Activated CD8-positive, alpha-beta T cell treated with anti-CD3 and anti-CD28 coated beads, Interleukin-2, amount 10 ng/mL, durations not matched to agents 7 days and 5 days (primary cell): ENCODE results near the gene B3GNT7. TPM values are rescaled to one million over a fixed set of nuclear protein-coding genes. Genes with fewer than 3 reads are reported as not detected.
A peak's percentile ranks its signal among the peaks of the same experiment; 100 is the strongest.
"Not testable (repeated sequence)": the region's sequence is repeated elsewhere in the genome, so short reads cannot be mapped to it uniquely, and the experiment has no call there.

ENCODE experiments used
- ATAC-seq: fragments of 150-1000 bp; cut with Tn5 transposase; one replicate; pipeline ENCODE4 v1.10.0; 2021; ENCODE audit warnings: moderate library complexity
- CTCF ChIA-PET: fragments of 350-600 bp; sonication (Branson Sonifier 250); formaldehyde crosslinking; loops from one replicate; lab custom pipeline; 2021; ENCODE audit warnings: antibody characterized with exemption; lab: Charles Lee
- POLR2A ChIA-PET: fragments of 350-600 bp; sonication (Branson Sonifier 250); formaldehyde crosslinking; loops from one replicate; lab custom pipeline; 2021; ENCODE audit warnings: antibody characterized with exemption; lab: Charles Lee
- DNase-seq: peaks from one replicate; pipeline ENCODE4 v3.0.0-alpha.2; 2020
- H3K27ac Mint-ChIP-seq: one replicate; pipeline ENCODE4 v1.8.0; 2021; ENCODE audit warnings: mild to moderate bottlenecking, mixed read lengths
- H3K27me3 Mint-ChIP-seq: one replicate; pipeline ENCODE4 v1.8.0; 2021; ENCODE audit warnings: low read depth, mixed read lengths
- H3K36me3 Mint-ChIP-seq: one replicate; pipeline ENCODE4 v1.8.0; 2021; ENCODE audit warnings: low read depth, mixed read lengths
- H3K4me1 Mint-ChIP-seq: one replicate; pipeline ENCODE4 v1.8.0; 2021; ENCODE audit warnings: low read depth, mixed read lengths
- H3K4me3 Mint-ChIP-seq: one replicate; pipeline ENCODE4 v1.8.0; 2021; ENCODE audit warnings: mild to moderate bottlenecking, mixed read lengths
- H3K9me3 Mint-ChIP-seq: one replicate; pipeline ENCODE4 v1.8.0; 2022; ENCODE audit warnings: mixed read lengths; ENCODE audit not compliant: insufficient read depth
- total RNA-seq, 2 experiments: library from RNA; stranded (reverse); gene quantifications; one replicate each; pipeline ENCODE4 v1.2.3, GENCODE V29; 2021

Gene B3GNT7
- under 1 TPM; 0.26 to 0.34 TPM for total RNA-seq

- peaks cover 11% of the 10 kb centered on the region for H3K36me3 Mint-ChIP-seq
- peak within 1 kb of the TSS; percentile 95 for H3K27ac Mint-ChIP-seq
- peaks cover 38% of the 10 kb centered on the region for H3K4me1 Mint-ChIP-seq
- peaks cover 16% of the 10 kb centered on the region for H3K27me3 Mint-ChIP-seq
- DNase-seq (no peak), ATAC-seq (no peak)
- peak within 1 kb of the TSS; percentile 48 for H3K4me3 Mint-ChIP-seq
- ChIA-PET POLR2A (no interaction called here), CTCF (interaction anchor here (1.3 to 4.4 kb wide), 3 partner anchors 11 to 291 kb away, joined by 4 to 26 read pairs (median 19); no protein-coding TSS in a partner anchor)
- H3K9me3 Mint-ChIP-seq: no peaks in the 10 kb centered on the region
These were observed at the start of gene B3GNT7 for GRCh38 chr2:231395188-231396057. Gene B3GNT7, plus strand, starts transcription at chr2:231395710. Its CDS starts 94 bp downstream, at chr2:231395804.

- Mint-ChIP-seq H3K27ac (no peak overlapping the region), H3K9me3 (no peaks in the 10 kb centered on the region), H3K36me3 (no peaks in the 10 kb centered on the region), H3K4me1 (no peaks in the 10 kb centered on the region), H3K27me3 (peaks cover 13% of the 10 kb centered on the region), H3K4me3 (no peak overlapping the region)
- CTCF ChIA-PET: no interaction called here
- ATAC-seq (no peak), DNase-seq (no peak)
- POLR2A ChIA-PET: no interaction called here
These were observed 48.4 kb upstream of the B3GNT7 start for GRCh38 chr2:231347081-231347480.

GRCh38 chr2:231347638-231348037, 47.9 kb upstream of the B3GNT7 start:
- CTCF ChIA-PET: no interaction called here
- POLR2A ChIA-PET: no interaction called here
- Mint-ChIP-seq H3K27ac (no peak overlapping the region), H3K27me3 (peaks cover 13% of the 10 kb centered on the region), H3K36me3 (no peaks in the 10 kb centered on the region), H3K4me3 (no peak overlapping the region), H3K9me3 (no peaks in the 10 kb centered on the region), H3K4me1 (no peaks in the 10 kb centered on the region)
- ATAC-seq (no peak), DNase-seq (no peak)

- POLR2A ChIA-PET: no interaction called here
These were observed 47.3 kb upstream of the B3GNT7 start for GRCh38 chr2:231348173-231348572.

GRCh38 chr2:231348704-231349373, 46.7 kb upstream of the B3GNT7 start:
- CTCF ChIA-PET: interaction anchor here (0.9 kb wide), 1 partner anchor 13 kb away, joined by 3 read pairs; no protein-coding TSS in a partner anchor
- no peak for ATAC-seq
- H3K36me3 Mint-ChIP-seq: no peaks in the 10 kb centered on the region
- H3K9me3 Mint-ChIP-seq: no peaks in the 10 kb centered on the region
- no peak for DNase-seq
- H3K4me3 Mint-ChIP-seq: no peak overlapping the region
- peaks cover 13% of the 10 kb centered on the region for H3K27me3 Mint-ChIP-seq
- H3K27ac Mint-ChIP-seq: no peak overlapping the region
- POLR2A ChIA-PET: no interaction called here
- H3K4me1 Mint-ChIP-seq: no peaks in the 10 kb centered on the region

More at GRCh38 chr2:231348173-231348572, 47.3 kb upstream of the B3GNT7 start:
- no peak for ATAC-seq
- no peak for DNase-seq
- Mint-ChIP-seq H3K27ac (no peak overlapping the region), H3K27me3 (peaks cover 13% of the 10 kb centered on the region), H3K4me1 (no peaks in the 10 kb centered on the region), H3K36me3 (no peaks in the 10 kb centered on the region), H3K4me3 (no peak overlapping the region), H3K9me3 (no peaks in the 10 kb centered on the region)
- CTCF ChIA-PET: interaction anchor here (0.9 kb wide), 1 partner anchor 14 kb away, joined by 3 read pairs; no protein-coding TSS in a partner anchor

- H3K27ac Mint-ChIP-seq, DNase-seq, H3K4me3 Mint-ChIP-seq, CTCF ChIA-PET, H3K9me3 Mint-ChIP-seq, H3K4me1 Mint-ChIP-seq, H3K36me3 Mint-ChIP-seq, POLR2A ChIA-PET, ATAC-seq: not testable (repeated sequence)
- H3K27me3 Mint-ChIP-seq: peaks cover 13% of the 10 kb centered on the region
These were observed 46.2 kb upstream of the B3GNT7 start for GRCh38 chr2:231349374-231349735.

GRCh38 chr2:231351648-231352047, 43.9 kb upstream of the B3GNT7 start:
- Mint-ChIP-seq H3K4me3 (no peak overlapping the region), H3K4me1 (no peaks in the 10 kb centered on the region), H3K27me3 (peaks cover 11% of the 10 kb centered on the region), H3K9me3 (no peaks in the 10 kb centered on the region), H3K36me3 (no peaks in the 10 kb centered on the region), H3K27ac (no peak overlapping the region)
- CTCF ChIA-PET: no interaction called here
- no peak for ATAC-seq
- no peak for DNase-seq
- POLR2A ChIA-PET: no interaction called here

GRCh38 chr2:231353469-231353868, 42.0 kb upstream of the B3GNT7 start:
- DNase-seq (no peak), ATAC-seq (no peak)
- no peaks in the 10 kb centered on the region for H3K36me3 Mint-ChIP-seq
- H3K27ac Mint-ChIP-seq: no peak overlapping the region
- peaks cover 3% of the 10 kb centered on the region for H3K27me3 Mint-ChIP-seq
- no peak overlapping the region for H3K4me3 Mint-ChIP-seq
- CTCF ChIA-PET: no interaction called here
- POLR2A ChIA-PET: no interaction called here
- H3K4me1 Mint-ChIP-seq: no peaks in the 10 kb centered on the region
- no peaks in the 10 kb centered on the region for H3K9me3 Mint-ChIP-seq

GRCh38 chr2:231355508-231356465, 39.7 kb upstream of the B3GNT7 start:
- ATAC-seq (no peak), DNase-seq (no peak)
- H3K9me3 Mint-ChIP-seq: no peaks in the 10 kb centered on the region
- H3K36me3 Mint-ChIP-seq: no peaks in the 10 kb centered on the region
- no peaks in the 10 kb centered on the region for H3K27me3 Mint-ChIP-seq
- H3K27ac Mint-ChIP-seq: no peak overlapping the region
- H3K4me1 Mint-ChIP-seq: peaks cover under 1% of the 10 kb centered on the region
- H3K4me3 Mint-ChIP-seq: no peak overlapping the region
- ChIA-PET POLR2A (no interaction called here), CTCF (no interaction called here)

- POLR2A ChIA-PET: no interaction called here
- Mint-ChIP-seq H3K4me3 (no peak overlapping the region), H3K36me3 (no peaks in the 10 kb centered on the region), H3K4me1 (peaks cover 4% of the 10 kb centered on the region), H3K27ac (no peak overlapping the region), H3K9me3 (no peaks in the 10 kb centered on the region), H3K27me3 (no peaks in the 10 kb centered on the region)
- CTCF ChIA-PET: no interaction called here
- ATAC-seq (no peak), DNase-seq (no peak)
These were observed 39.1 kb upstream of the B3GNT7 start for GRCh38 chr2:231356466-231356844.

GRCh38 chr2:231357048-231357447, 38.5 kb upstream of the B3GNT7 start:
- ATAC-seq (no peak), DNase-seq (no peak)
- CTCF ChIA-PET: no interaction called here
- Mint-ChIP-seq H3K27me3 (no peaks in the 10 kb centered on the region), H3K4me1 (peaks cover 10% of the 10 kb centered on the region), H3K9me3 (no peaks in the 10 kb centered on the region), H3K27ac (no peak overlapping the region), H3K4me3 (no peak overlapping the region), H3K36me3 (no peaks in the 10 kb centered on the region)
- POLR2A ChIA-PET: no interaction called here
